WTC11 (cell line): ENCODE data around the gene EOLA1. TPM values are rescaled to one million over a fixed set of nuclear protein-coding genes. Genes with fewer than 3 reads are reported as not detected.
"Not testable (repeated sequence)": the region's sequence is repeated elsewhere in the genome, so short reads cannot be mapped to it uniquely, and the experiment has no call there.

Source experiments
- ATAC-seq: fragments of 200-7000 bp; cut with Tn5 transposase; 2 replicates; pipeline ENCODE4 v1.10.0; 2021; ENCODE audit warnings: mild to moderate bottlenecking, moderate library complexity
- CTCF ChIA-PET: fragments of 300-600 bp; sonication (Branson Sonifier 250); formaldehyde crosslinking; loops from one replicate; lab custom pipeline; 2021; ENCODE audit warnings: antibody characterized with exemption; lab: Charles Lee
- POLR2A ChIA-PET: fragments of 350-600 bp; sonication (Branson Sonifier 250); formaldehyde crosslinking; loops from one replicate; lab custom pipeline; 2021; ENCODE audit warnings: antibody characterized with exemption; lab: Charles Lee
- DNase-seq: peaks from one replicate; pipeline ENCODE4 v3.0.0; 2021; ENCODE audit warnings: low spot score
- H3K27ac Mint-ChIP-seq: 2 replicates; pipeline ENCODE4 v1.8.0; 2021; ENCODE audit warnings: mixed read lengths
- H3K27me3 Mint-ChIP-seq: 2 replicates; pipeline ENCODE4 v1.8.0; 2021; ENCODE audit warnings: low read depth, mild to moderate bottlenecking, moderate library complexity, mixed read lengths
- H3K36me3 Mint-ChIP-seq: 2 replicates; pipeline ENCODE4 v1.8.0; 2021; ENCODE audit warnings: mixed read lengths
- H3K4me1 Mint-ChIP-seq: 2 replicates; pipeline ENCODE4 v1.8.0; 2022; ENCODE audit warnings: mixed read lengths
- H3K4me3 Mint-ChIP-seq: 2 replicates; pipeline ENCODE4 v1.8.0; 2021; ENCODE audit warnings: mild to moderate bottlenecking, moderate library complexity, mixed read lengths
- H3K9me3 Mint-ChIP-seq: 2 replicates; pipeline ENCODE4 v1.8.0; 2021; ENCODE audit warnings: mixed read lengths
- CREM ChIP-seq: sonication (generic); formaldehyde crosslinking; IDR thresholded peaks from 2 replicates; pipeline ENCODE4 v1.8.1; 2022; ENCODE audit warnings: mild to moderate bottlenecking, missing genetic modification reagents, moderate library complexity
- EMX1 ChIP-seq: fragments of 250-450 bp; sonication (Bioruptor Pico); IDR thresholded peaks from 2 replicates; pipeline ENCODE4 v1.8.0; 2021; ENCODE audit warnings: mild to moderate bottlenecking
- ESRRA ChIP-seq: sonication (generic); formaldehyde crosslinking; IDR thresholded peaks from 2 replicates; pipeline ENCODE4 v1.8.1; 2022; ENCODE audit warnings: mild to moderate bottlenecking, missing genetic modification reagents, borderline replicate concordance
- ETV6 ChIP-seq: sonication (generic); formaldehyde crosslinking; IDR thresholded peaks from 2 replicates; pipeline ENCODE4 v1.8.1; 2022; ENCODE audit warnings: mild to moderate bottlenecking, missing genetic modification reagents
- FOXJ3 ChIP-seq: sonication (generic); formaldehyde crosslinking; IDR thresholded peaks from 2 replicates; pipeline ENCODE4 v1.9.0; 2021; ENCODE audit warnings: missing genetic modification reagents, mild to moderate bottlenecking, borderline replicate concordance
- HMGA2 ChIP-seq: fragments of 250-450 bp; sonication (Bioruptor Pico); IDR thresholded peaks from 2 replicates; pipeline ENCODE4 v1.4.0; 2021; ENCODE audit warnings: mild to moderate bottlenecking, moderate library complexity
- NR3C1 ChIP-seq: sonication (generic); formaldehyde crosslinking; conservative IDR thresholded peaks from 2 replicates; pipeline ENCODE4 v1.8.1; 2023; ENCODE audit warnings: low read depth, mild to moderate bottlenecking, missing genetic modification reagents
- PRRX2 ChIP-seq: fragments of 250-450 bp; sonication (Bioruptor Pico); IDR thresholded peaks from 2 replicates; pipeline ENCODE4 v1.8.0; 2021; ENCODE audit warnings: mild to moderate bottlenecking
- total RNA-seq: library from RNA; stranded (reverse); gene quantifications from 3 replicates; pipeline ENCODE4 v1.2.3, GENCODE V29; 2021
- TF ChIP-seq, protein P1 (sequence below): fragments of 250-450 bp; sonication (Bioruptor Pico); IDR thresholded peaks from 2 replicates; pipeline ENCODE4 v1.9.0; 2021; ENCODE audit warnings: moderate library complexity, mild to moderate bottlenecking, inconsistent platforms, borderline replicate concordance
- TF ChIP-seq, protein P2 (sequence below): sonication (generic); formaldehyde crosslinking; IDR thresholded peaks from 2 replicates; pipeline ENCODE4 v1.8.1; 2022; ENCODE audit warnings: mild to moderate bottlenecking, moderate library complexity, missing genetic modification reagents

EOLA1 gene
- total RNA-seq, 1 experiment from 2014 or later: 5.4 TPM

- CTCF ChIA-PET, H3K4me3 Mint-ChIP-seq, H3K36me3 Mint-ChIP-seq, H3K27ac Mint-ChIP-seq, POLR2A ChIA-PET, H3K9me3 Mint-ChIP-seq, H3K4me1 Mint-ChIP-seq: not testable (repeated sequence)
- ATAC-seq (peak; percentile 79), DNase-seq (peak; percentile 59)
- H3K27me3 Mint-ChIP-seq: peaks cover 10% of the 10 kb centered on the region
Measured at GRCh38 chrX:149545545-149546543, 5.0 kb downstream of the EOLA1 start.

GRCh38 chrX:149546962-149547361 lies 6.2 kb downstream of the EOLA1 start:
- H3K27me3 Mint-ChIP-seq, POLR2A ChIA-PET, ATAC-seq, H3K4me1 Mint-ChIP-seq, CTCF ChIA-PET, H3K36me3 Mint-ChIP-seq, H3K4me3 Mint-ChIP-seq, H3K27ac Mint-ChIP-seq, H3K9me3 Mint-ChIP-seq, DNase-seq: not testable (repeated sequence)

DNA sequence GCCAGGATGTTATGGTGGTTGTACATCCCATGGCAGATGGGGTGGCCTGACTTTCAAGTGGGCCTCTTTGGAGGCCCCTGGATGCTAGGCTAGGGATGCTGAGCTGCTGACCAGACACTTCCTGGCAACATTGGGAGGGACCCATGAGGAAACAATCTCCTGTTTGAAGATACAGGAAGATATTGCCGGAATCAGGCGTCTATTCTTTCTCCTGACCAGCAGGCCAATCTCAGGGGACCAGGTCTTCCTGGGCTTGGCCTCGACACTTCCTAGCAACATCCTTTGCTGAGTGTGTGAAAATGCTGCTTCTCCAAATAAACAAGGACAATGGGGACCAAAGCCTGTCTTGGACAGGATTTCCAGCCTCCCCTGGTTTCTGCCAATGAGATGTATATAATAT lies 7.0 kb downstream of the EOLA1 start:
- ATAC-seq, H3K27me3 Mint-ChIP-seq: not testable (repeated sequence)

DNA sequence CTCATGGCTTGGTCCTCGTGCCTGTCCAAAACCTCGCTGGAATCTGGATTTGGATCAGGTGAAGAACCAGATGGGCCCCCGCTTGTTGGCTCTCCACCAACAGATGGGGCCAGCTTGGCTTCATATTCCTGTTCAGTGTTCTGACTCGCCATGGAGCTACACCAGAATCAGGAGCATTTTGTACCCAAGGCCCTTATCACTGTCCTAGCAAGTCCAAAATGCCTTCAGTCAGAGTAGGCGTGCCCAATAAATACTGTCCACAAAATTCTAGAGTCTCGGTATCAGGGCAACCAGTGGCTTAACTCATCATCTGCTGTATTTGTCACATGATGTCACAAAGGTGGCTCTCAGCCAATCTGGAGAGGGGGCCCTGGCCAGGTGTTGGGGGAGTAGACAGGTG lies 8.9 kb downstream of the EOLA1 start, which contains the start of gene HSFX3:
TSS of gene HSFX3 (minus strand) at position 224 of the 400 bp plus-strand sequence. CDS start at position 152, 72 bp downstream.
- H3K9me3 Mint-ChIP-seq, H3K4me3 Mint-ChIP-seq, DNase-seq, CTCF ChIA-PET, H3K4me1 Mint-ChIP-seq, POLR2A ChIA-PET, H3K27me3 Mint-ChIP-seq, H3K36me3 Mint-ChIP-seq, H3K27ac Mint-ChIP-seq, ATAC-seq: not testable (repeated sequence)

More for the DNA sequence above, 7.0 kb downstream of the EOLA1 start:
- H3K27ac Mint-ChIP-seq, DNase-seq, CTCF ChIA-PET, H3K4me3 Mint-ChIP-seq, H3K4me1 Mint-ChIP-seq, POLR2A ChIA-PET, H3K36me3 Mint-ChIP-seq, H3K9me3 Mint-ChIP-seq: not testable (repeated sequence)

DNA sequence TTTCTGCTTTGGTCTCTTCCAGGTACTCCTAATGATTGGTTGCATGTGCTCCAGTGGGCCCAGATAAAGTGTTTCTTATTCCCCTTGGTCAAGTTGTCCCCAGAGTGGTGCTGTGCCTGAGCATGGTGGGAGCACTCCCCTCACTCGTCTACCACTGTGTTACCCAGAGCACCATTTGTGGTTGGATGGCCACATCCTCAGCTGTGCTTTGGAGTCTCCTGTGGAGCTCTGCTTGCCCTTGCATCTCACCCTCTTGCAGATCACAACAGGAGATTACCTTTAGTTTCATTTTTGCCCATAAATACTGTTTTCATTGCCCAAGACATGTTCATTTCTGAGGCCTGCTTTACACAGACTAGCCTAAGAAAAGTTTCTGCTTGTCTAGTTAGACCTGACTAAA lies 9.6 kb downstream of the EOLA1 start:
- H3K36me3 Mint-ChIP-seq, H3K4me3 Mint-ChIP-seq, H3K27ac Mint-ChIP-seq, CTCF ChIA-PET, H3K9me3 Mint-ChIP-seq, POLR2A ChIA-PET, H3K4me1 Mint-ChIP-seq, ATAC-seq, DNase-seq, H3K27me3 Mint-ChIP-seq: not testable (repeated sequence)

- H3K9me3 Mint-ChIP-seq, H3K36me3 Mint-ChIP-seq, H3K4me1 Mint-ChIP-seq, DNase-seq, H3K27ac Mint-ChIP-seq, CTCF ChIA-PET, ATAC-seq, POLR2A ChIA-PET, H3K4me3 Mint-ChIP-seq, H3K27me3 Mint-ChIP-seq: not testable (repeated sequence)
Measured at GRCh38 chrX:149551245-149551938, 10.6 kb downstream of the EOLA1 start.

DNA sequence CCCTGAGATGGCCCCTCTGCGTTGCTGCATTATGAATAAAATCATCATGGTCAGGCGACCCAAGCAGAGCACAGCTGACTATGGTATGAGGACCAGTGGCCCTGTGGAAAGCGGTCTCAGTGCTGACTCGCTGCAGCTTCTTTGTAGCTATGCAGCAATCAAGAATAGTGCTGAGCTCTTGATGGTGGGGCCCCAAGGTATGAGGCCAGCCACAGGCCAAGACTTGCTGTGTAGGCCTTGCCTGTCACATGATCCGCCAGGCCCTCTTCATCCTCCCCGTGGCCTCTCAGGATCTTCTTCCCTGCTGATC lies 11.1 kb downstream of the EOLA1 start:
- CTCF ChIA-PET, ATAC-seq, DNase-seq, H3K27ac Mint-ChIP-seq, H3K9me3 Mint-ChIP-seq, H3K4me3 Mint-ChIP-seq, POLR2A ChIA-PET, H3K36me3 Mint-ChIP-seq, H3K4me1 Mint-ChIP-seq, H3K27me3 Mint-ChIP-seq: not testable (repeated sequence)

GRCh38 chrX:149555251-149555650 lies 14.4 kb downstream of the EOLA1 start:
- H3K4me3 Mint-ChIP-seq, POLR2A ChIA-PET, CTCF ChIA-PET, H3K4me1 Mint-ChIP-seq, H3K9me3 Mint-ChIP-seq, H3K27ac Mint-ChIP-seq, DNase-seq, H3K27me3 Mint-ChIP-seq, H3K36me3 Mint-ChIP-seq: not testable (repeated sequence)
- ATAC-seq: peak; percentile 43; the same call in 1 of the 2 replicates

DNA sequence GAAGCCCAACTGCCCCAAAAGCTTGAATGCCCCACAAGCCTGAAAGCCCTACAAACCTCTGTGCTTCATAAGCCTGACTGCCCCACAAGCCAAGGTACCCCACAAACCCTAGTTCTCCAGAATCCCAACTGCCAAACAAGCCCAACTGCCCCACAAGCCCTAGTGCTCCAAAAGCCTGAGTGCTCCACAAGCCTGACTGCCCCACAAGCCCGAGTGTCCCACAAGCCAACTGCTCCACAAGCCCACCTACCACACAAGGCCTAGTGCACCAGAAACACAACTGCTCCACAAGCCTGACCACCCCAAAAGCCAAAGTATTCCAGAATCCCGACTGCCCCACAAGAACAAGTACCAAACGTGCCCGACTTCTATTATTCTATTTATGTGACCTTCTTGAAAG lies 22.5 kb downstream of the EOLA1 start:
- no peaks in the 10 kb centered on the region for H3K4me1 Mint-ChIP-seq
- peaks cover 14% of the 10 kb centered on the region for H3K36me3 Mint-ChIP-seq
- H3K4me3 Mint-ChIP-seq: no peak overlapping the region
- no peak for DNase-seq
- H3K9me3 Mint-ChIP-seq: peaks cover 19% of the 10 kb centered on the region
- no peaks in the 10 kb centered on the region; the same call in 1 of the 2 replicates for H3K27me3 Mint-ChIP-seq
- no peak overlapping the region for H3K27ac Mint-ChIP-seq
- ChIA-PET CTCF (no interaction called here), POLR2A (no interaction called here)
- ATAC-seq: no peak
- TF ChIP-seq FOXJ3 (no peak), EMX1 (no peak), ETV6 (no peak), PRRX2 (CRISPR knock-in tag) (no peak), CREM (no peak), NR3C1 (CRISPR knock-in tag) (no peak), HMGA2 (CRISPR knock-in tag) (no peak), ESRRA (CRISPR knock-in tag) (no peak)
- TF ChIP-seq, protein P1, sequence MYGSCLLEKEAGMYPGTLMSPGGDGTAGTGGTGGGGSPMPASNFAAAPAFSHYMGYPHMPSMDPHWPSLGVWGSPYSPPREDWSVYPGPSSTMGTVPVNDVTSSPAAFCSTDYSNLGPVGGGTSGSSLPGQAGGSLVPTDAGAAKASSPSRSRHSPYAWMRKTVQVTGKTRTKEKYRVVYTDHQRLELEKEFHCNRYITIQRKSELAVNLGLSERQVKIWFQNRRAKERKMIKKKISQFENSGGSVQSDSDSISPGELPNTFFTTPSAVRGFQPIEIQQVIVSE (CRISPR knock-in tag): no peak
- TF ChIP-seq, protein P2, sequence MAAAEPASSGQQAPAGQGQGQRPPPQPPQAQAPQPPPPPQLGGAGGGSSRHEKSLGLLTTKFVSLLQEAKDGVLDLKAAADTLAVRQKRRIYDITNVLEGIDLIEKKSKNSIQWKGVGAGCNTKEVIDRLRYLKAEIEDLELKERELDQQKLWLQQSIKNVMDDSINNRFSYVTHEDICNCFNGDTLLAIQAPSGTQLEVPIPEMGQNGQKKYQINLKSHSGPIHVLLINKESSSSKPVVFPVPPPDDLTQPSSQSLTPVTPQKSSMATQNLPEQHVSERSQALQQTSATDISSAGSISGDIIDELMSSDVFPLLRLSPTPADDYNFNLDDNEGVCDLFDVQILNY (CRISPR knock-in tag): no peak
